HG02885 (cell line): ENCODE results near the gene BRPF3.

ENCODE experiments used
- ATAC-seq: cut with Tn5 transposase; IDR thresholded peaks from one replicate; pipeline ENCODE4 v1.9.1; 2021; ENCODE audit warnings: mild to moderate bottlenecking; ENCODE audit not compliant: unreplicated experiment, poor library complexity

Gene BRPF3

GRCh38 chr6:36227379-36228228, 31.1 kb downstream of the BRPF3 start:
- no peak for ATAC-seq

GRCh38 chr6:36229223-36229622, 32.7 kb downstream of the BRPF3 start:
- ATAC-seq = no peak

DNA sequence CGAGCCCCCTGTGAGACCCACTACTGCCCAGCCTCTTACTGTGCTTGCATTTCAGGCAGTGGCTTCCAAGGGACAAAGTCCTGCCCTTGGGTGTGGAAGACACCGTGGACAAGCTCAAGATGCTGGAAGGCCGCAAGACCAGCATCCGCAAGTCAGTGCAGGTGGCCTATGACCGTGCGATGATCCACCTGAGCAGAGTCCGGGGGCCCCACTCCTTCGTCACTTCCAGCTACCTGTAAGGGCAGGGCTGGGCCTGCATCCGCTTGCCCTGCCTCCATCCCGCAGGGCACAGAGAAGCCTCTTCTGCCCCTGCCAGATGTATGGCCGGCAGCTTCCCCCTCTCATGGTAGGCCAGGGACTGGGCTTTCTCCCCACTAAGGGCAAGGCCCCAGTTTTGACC, 33.8 kb downstream of the BRPF3 start:
- no peak for ATAC-seq

GRCh38 chr6:36232172-36232571, 35.6 kb downstream of the BRPF3 start:
- ATAC-seq = no peak

GRCh38 chr6:36235309-36235708, 38.8 kb downstream of the BRPF3 start:
- no peak for ATAC-seq

- ATAC-seq = no peak
Measured at GRCh38 chr6:36235862-36236261, 39.3 kb downstream of the BRPF3 start.

GRCh38 chr6:36239774-36240173, 43.2 kb downstream of the BRPF3 start:
- ATAC-seq = no peak

- peak; percentile 67 for ATAC-seq
Measured at GRCh38 chr6:36241728-36242127, 45.2 kb downstream of the BRPF3 start.

GRCh38 chr6:36242161-36242560, 45.6 kb downstream of the BRPF3 start:
- ATAC-seq = no peak

DNA sequence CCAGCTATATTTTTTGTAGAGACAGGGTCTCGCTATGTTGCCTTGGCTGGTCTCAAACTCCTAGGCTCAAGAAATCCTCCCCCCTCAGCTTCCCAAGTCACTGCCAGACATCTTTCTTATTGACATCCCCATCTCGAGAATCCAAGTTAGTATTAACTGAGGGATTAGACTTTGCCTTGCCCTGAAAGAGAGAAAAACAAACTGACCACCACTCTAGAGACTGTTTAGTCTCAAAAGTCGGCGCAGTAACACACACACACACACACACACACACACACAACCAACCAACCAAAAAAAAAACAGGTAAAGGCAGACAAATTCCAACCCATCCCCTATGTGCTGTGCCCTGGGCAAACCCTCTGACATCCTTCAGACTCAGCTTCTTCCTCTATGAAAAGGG, 46.1 kb downstream of the BRPF3 start:
- ATAC-seq = no peak

DNA sequence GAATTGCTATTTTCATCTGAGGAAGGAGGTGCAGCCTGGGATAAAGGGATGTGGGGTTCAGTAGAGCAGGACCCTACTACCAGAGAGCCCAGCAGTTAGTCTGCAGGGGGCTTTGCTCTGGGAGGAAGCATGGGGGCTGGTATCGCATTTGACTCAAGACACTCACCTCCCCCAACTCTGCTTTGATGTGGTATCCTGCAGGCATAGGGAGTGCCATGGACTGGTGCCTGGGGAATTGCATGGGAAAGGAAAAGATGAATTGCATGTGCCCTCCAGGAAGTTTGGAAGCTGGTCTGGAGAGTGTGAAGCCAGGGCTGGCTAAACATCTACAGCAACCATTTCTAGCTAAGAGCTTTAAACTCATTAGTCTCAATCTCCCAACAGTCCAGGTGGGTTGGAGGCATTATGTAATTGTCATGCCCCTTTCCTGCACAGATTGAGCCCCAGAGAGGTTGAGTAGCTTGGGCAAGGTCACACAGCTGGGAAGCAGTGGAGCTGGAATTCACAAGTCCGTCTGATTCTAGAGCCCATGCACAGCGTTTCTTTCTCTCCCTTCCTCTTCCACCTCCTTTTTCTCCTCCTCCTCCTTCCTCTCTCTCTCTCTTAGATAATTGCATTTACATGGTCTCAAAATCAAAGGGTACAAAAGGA, 47.1 kb downstream of the BRPF3 start:
- ATAC-seq = no peak

GRCh38 chr6:36244641-36245280, 48.2 kb downstream of the BRPF3 start:
- no peak for ATAC-seq

DNA sequence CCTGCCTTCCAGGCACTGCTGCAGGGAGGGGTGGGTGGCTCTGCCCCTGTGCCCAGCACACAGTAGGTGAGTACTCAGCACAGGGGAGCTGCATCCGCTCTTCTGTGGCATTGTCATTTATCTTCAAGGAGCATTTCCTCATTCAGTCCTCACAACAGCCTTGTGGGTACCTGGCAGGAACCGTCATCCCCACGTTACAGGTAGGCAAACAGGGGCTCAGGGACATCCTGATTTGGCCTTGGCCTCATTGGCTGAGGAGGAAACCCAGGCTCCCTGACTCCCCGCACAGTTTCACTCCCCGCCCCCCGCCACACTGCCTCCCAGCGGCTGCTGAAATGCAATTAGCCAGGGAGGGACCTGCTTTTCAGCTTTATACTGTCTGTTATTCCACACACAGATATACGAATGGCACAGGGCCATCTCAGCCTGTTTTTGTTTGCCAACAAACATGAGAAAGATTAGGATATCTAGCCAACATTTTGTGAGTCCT, 49.1 kb downstream of the BRPF3 start:
- ATAC-seq = no peak

- ATAC-seq = no peak
Measured at GRCh38 chr6:36246506-36247268, 50.1 kb downstream of the BRPF3 start.

- ATAC-seq = no peak
Measured at GRCh38 chr6:36247693-36248092, 51.1 kb downstream of the BRPF3 start.

DNA sequence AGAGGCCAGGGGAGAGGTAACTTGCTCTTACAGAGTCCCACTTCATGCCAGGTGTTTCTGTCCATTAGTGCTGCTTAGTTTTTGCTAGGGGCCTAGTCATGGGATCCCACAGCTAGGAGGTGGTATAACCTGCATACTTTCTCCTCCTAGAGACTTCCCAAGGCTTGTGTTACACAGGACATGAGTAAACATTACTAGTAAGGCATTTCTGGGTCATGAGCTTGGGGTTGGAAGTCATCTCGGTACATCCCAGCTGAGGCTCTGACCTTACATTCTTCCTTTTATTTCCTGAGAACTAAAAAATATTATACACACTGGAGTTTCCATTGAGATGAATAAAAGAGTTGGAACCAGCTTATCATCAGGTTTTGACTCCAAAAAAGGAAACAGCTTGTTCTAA, 52.4 kb downstream of the BRPF3 start:
- no peak for ATAC-seq

- ATAC-seq = no peak
Measured at GRCh38 chr6:36249536-36249935, 53.0 kb downstream of the BRPF3 start.

- no peak for ATAC-seq
Measured at GRCh38 chr6:36252005-36252404, 55.5 kb downstream of the BRPF3 start.

DNA sequence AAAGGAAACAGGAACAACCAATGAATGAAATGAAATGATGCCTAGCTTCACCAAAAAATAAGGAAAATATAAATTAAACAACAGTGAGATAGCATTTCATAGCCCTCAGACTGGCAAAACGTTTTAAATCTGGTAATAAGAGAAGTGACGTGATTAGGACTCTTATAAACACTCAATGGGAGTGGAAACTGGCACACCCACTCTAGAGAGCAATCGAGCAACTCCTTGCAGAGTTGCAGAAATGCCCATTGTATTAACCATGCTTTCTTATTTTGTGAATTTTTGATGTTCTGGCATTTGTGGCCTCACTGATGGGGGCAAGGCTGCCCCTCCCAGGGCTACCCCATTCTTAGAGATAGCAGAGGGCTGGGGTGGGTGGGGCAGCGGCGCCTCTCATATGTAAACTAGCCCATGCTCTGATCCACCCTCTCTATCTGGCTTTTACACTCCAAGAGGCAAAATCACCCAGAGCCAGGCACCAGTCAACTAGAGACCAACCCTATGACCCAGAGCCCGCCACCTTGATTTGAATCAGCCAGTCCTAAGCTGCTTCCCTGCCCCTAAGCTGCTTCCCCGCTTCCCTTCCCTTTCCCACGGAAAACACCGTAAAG, 67.0 kb downstream of the BRPF3 start:
- no peak for ATAC-seq

- ATAC-seq = no peak
Measured at GRCh38 chr6:36265744-36266143, 69.2 kb downstream of the BRPF3 start.
